HepG2 (cell line): Measurements from ENCODE around the gene MDP1. TPM values are rescaled to one million over a fixed set of nuclear protein-coding genes. Genes with fewer than 3 reads are reported as not detected.

Experiments
- AHDC1 ChIP-seq: sonication (generic); formaldehyde crosslinking; IDR thresholded peaks from 2 replicates; pipeline ENCODE4 v1.5.1; 2020; ENCODE audit warnings: mild to moderate bottlenecking, missing genetic modification reagents, borderline replicate concordance
- ATF7 ChIP-seq, 2 experiments: fragments of 450-650 bp in 1 of 2; sonication (generic) in 1 of 2; formaldehyde crosslinking in 1 of 2; IDR thresholded peaks; 2 replicates each; pipeline versions ENCODE4 v1.4.0 to v1.6.1; 2016 to 2020; ENCODE audit warnings: antibody characterized with exemption in 1 of 2, mild to moderate bottlenecking in 1 of 2, missing genetic modification reagents in 1 of 2
- FOXJ3 ChIP-seq: sonication (generic); formaldehyde crosslinking; IDR thresholded peaks from 2 replicates; pipeline ENCODE4 v1.4.0; 2020; ENCODE audit warnings: missing genetic modification reagents, mild to moderate bottlenecking, borderline replicate concordance
- GATAD1 ChIP-seq: IDR thresholded peaks from 2 replicates; pipeline ENCODE4 v1.6.1; 2016; ENCODE audit warnings: missing genetic modification reagents, missing compliant biosample characterization
- HHEX ChIP-seq: IDR thresholded peaks from 2 replicates; pipeline ENCODE4 v1.6.1; 2016; ENCODE audit warnings: control low read depth
- JUN ChIP-seq: sonication (generic); formaldehyde crosslinking; IDR thresholded peaks from 2 replicates; pipeline ENCODE4 v1.4.0; 2020; ENCODE audit warnings: mild to moderate bottlenecking, missing genetic modification reagents
- KAT8 ChIP-seq: IDR thresholded peaks from 2 replicates; pipeline ENCODE4 v1.6.1; 2016; ENCODE audit warnings: missing genetic modification reagents, missing compliant biosample characterization
- KMT2B ChIP-seq: IDR thresholded peaks from 2 replicates; pipeline ENCODE4 v1.6.1; 2016; ENCODE audit warnings: missing genetic modification reagents, missing compliant biosample characterization
- NCOA1 ChIP-seq: sonication (generic); formaldehyde crosslinking; IDR thresholded peaks from 2 replicates; pipeline ENCODE4 v1.9.0; 2021; ENCODE audit warnings: missing genetic modification reagents
- NCOA2 ChIP-seq: sonication (generic); formaldehyde crosslinking; IDR thresholded peaks from 2 replicates; pipeline ENCODE4 v1.8.0; 2022; ENCODE audit warnings: inconsistent platforms
- NFE2L1 ChIP-seq: sonication (generic); formaldehyde crosslinking; IDR thresholded peaks from 2 replicates; pipeline ENCODE4 v1.4.0; 2020; ENCODE audit warnings: missing genetic modification reagents, mild to moderate bottlenecking, borderline replicate concordance
- NPAS2 ChIP-seq: sonication (generic); formaldehyde crosslinking; IDR thresholded peaks from 2 replicates; pipeline ENCODE4 v1.8.0; 2022; ENCODE audit warnings: mild to moderate bottlenecking, missing genetic modification reagents, borderline replicate concordance
- NR1H2 ChIP-seq: sonication (generic); formaldehyde crosslinking; IDR thresholded peaks from 2 replicates; pipeline ENCODE4 v1.8.1; 2022; ENCODE audit warnings: low read depth, missing genetic modification reagents, borderline replicate concordance
- XRCC5 ChIP-seq: fragments of 200-400 bp; formaldehyde crosslinking; optimal IDR thresholded peaks from 2 replicates; pipeline ENCODE3; 2017; ENCODE audit warnings: mild to moderate bottlenecking, low read length
- ZC3H4 ChIP-seq: sonication (generic); formaldehyde crosslinking; IDR thresholded peaks from 2 replicates; pipeline ENCODE4 v1.4.0; 2020; ENCODE audit warnings: missing genetic modification reagents, borderline replicate concordance
- ZFP41 ChIP-seq: sonication (generic); formaldehyde crosslinking; IDR thresholded peaks from 2 replicates; pipeline ENCODE4 v1.4.0; 2020; ENCODE audit warnings: mild to moderate bottlenecking, missing genetic modification reagents, borderline replicate concordance
- ZNF775 ChIP-seq: sonication (generic); formaldehyde crosslinking; IDR thresholded peaks from 2 replicates; pipeline ENCODE4 v1.4.0; 2020; ENCODE audit warnings: missing genetic modification reagents, mild to moderate bottlenecking, moderate library complexity, borderline replicate concordance
- polyA plus RNA-seq, 8 experiments: library from polyadenylated mRNA; depleted of rRNA in 3 of 8; stranded (reverse) in 7 of 8; unstranded in 1 of 8; fragments of >200 nt; fragmentation: Illumina TruSeq in 4 of 8; extraction: Trizol in 4 of 8; gene quantifications; 2 replicates each; pipeline versions ENCODE4 v1.2.1 to v1.2.3, GENCODE V29; 2011 to 2016; ENCODE audit warnings: low read depth in 4 of 8, missing spikeins in 1 of 8, mixed read lengths in 1 of 8; ENCODE audit not compliant: insufficient read depth in 1 of 8
- total RNA-seq, 5 experiments: library from RNA; depleted of rRNA; stranded (reverse); fragments of >200 nt; fragmentation: Illumina TruSeq; extraction: Trizol; gene quantifications; 2 replicates each; pipeline ENCODE4 v1.2.3, GENCODE V29; 2016; ENCODE audit warnings: low read depth in 1 of 5
- TF ChIP-seq, protein P1 (sequence below): sonication (generic); formaldehyde crosslinking; IDR thresholded peaks from 2 replicates; pipeline ENCODE4 v1.4.0; 2020; ENCODE audit warnings: mild to moderate bottlenecking, missing genetic modification reagents, borderline replicate concordance
- TF ChIP-seq, protein P2 (sequence below): sonication (generic); formaldehyde crosslinking; IDR thresholded peaks from 2 replicates; pipeline ENCODE4 v1.8.1; 2022; ENCODE audit warnings: mild to moderate bottlenecking, missing genetic modification reagents
- TF ChIP-seq, protein P3 (sequence below): sonication (generic); formaldehyde crosslinking; IDR thresholded peaks from 2 replicates; pipeline ENCODE4 v1.5.1; 2020; ENCODE audit warnings: missing genetic modification reagents, mild to moderate bottlenecking, borderline replicate concordance

Gene MDP1
- total and polyA plus RNA-seq, 2 of the 13 experiments (the other 11 are each of a cell fraction or from before 2014, with no cell fraction given) = 44.1 to 48.7 TPM

DNA sequence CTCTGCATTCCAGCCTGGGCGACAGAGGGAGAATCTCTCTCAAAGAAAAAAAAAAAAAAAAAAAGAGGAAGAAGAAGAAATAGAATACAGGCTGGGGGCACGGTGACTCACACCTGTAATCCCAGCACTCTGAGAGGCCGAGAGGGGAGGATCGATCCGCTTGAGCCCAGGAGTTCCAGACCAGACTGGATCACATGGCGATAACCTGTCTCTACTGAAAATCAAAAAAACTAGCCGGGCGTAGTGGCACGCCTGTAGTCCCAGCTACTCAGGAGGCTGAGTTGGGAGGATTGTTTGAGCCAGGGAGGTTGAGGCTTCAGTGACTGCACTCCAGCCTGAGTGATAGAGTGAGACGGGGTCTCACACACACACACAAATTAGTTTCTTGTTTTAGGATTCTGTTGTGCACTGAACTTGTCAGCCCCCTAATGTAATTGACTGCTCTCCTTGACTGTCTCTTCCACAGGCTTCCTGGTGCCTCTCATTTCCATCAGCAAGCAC, 27.5 kb upstream of the MDP1 start (continued):
- TF ChIP-seq, protein P1, sequence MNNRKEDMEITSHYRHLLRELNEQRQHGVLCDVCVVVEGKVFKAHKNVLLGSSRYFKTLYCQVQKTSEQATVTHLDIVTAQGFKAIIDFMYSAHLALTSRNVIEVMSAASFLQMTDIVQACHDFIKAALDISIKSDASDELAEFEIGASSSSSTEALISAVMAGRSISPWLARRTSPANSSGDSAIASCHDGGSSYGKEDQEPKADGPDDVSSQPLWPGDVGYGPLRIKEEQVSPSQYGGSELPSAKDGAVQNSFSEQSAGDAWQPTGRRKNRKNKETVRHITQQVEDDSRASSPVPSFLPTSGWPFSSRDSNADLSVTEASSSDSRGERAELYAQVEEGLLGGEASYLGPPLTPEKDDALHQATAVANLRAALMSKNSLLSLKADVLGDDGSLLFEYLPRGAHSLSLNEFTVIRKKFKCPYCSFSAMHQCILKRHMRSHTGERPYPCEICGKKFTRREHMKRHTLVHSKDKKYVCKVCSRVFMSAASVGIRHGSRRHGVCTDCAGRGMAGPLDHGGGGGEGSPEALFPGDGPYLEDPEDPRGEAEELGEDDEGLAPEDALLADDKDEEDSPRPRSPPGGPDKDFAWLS (CRISPR knock-in tag) = no peak
- TF ChIP-seq AHDC1 (CRISPR knock-in tag) (no peak), GATAD1 (CRISPR knock-in tag) (no peak), ZNF775 (CRISPR knock-in tag) (no peak), XRCC5 (peak; percentile 58), HHEX (CRISPR knock-in tag) (no peak), KAT8 (CRISPR knock-in tag) (no peak), NCOA2 (CRISPR knock-in tag) (no peak; the same call in 1 of the 2 replicates), KMT2B (CRISPR knock-in tag) (no peak), JUN (no peak; the same call in 1 of the 2 replicates), FOXJ3 (CRISPR knock-in tag) (no peak), ZC3H4 (CRISPR knock-in tag) (no peak), NCOA1 (no peak), NR1H2 (CRISPR knock-in tag) (no peak), NFE2L1 (CRISPR knock-in tag) (no peak; the same call in 1 of the 2 replicates), ATF7 (IDR thresholded peaks at IDR 0.05) (no peak), ATF7 (CRISPR knock-in tag; IDR thresholded peaks at IDR 0.05) (no peak), ZFP41 (CRISPR knock-in tag) (no peak), NPAS2 (CRISPR knock-in tag) (no peak)
- TF ChIP-seq, protein P2, sequence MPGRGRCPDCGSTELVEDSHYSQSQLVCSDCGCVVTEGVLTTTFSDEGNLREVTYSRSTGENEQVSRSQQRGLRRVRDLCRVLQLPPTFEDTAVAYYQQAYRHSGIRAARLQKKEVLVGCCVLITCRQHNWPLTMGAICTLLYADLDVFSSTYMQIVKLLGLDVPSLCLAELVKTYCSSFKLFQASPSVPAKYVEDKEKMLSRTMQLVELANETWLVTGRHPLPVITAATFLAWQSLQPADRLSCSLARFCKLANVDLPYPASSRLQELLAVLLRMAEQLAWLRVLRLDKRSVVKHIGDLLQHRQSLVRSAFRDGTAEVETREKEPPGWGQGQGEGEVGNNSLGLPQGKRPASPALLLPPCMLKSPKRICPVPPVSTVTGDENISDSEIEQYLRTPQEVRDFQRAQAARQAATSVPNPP (CRISPR knock-in tag) = no peak
- TF ChIP-seq, protein P3, sequence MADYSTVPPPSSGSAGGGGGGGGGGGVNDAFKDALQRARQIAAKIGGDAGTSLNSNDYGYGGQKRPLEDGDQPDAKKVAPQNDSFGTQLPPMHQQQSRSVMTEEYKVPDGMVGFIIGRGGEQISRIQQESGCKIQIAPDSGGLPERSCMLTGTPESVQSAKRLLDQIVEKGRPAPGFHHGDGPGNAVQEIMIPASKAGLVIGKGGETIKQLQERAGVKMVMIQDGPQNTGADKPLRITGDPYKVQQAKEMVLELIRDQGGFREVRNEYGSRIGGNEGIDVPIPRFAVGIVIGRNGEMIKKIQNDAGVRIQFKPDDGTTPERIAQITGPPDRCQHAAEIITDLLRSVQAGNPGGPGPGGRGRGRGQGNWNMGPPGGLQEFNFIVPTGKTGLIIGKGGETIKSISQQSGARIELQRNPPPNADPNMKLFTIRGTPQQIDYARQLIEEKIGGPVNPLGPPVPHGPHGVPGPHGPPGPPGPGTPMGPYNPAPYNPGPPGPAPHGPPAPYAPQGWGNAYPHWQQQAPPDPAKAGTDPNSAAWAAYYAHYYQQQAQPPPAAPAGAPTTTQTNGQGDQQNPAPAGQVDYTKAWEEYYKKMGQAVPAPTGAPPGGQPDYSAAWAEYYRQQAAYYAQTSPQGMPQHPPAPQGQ (CRISPR knock-in tag) = no peak
